Measurements from ENCODE around the gene YY1. TPM values are rescaled to one million over a fixed set of nuclear protein-coding genes. Genes with fewer than 3 reads are reported as not detected.

Gene YY1
- total and polyA plus RNA-seq, 2 donors (not counting 1 experiment from before 2014, with no cell fraction given) = 40.8 to 41.9 TPM

DNA sequence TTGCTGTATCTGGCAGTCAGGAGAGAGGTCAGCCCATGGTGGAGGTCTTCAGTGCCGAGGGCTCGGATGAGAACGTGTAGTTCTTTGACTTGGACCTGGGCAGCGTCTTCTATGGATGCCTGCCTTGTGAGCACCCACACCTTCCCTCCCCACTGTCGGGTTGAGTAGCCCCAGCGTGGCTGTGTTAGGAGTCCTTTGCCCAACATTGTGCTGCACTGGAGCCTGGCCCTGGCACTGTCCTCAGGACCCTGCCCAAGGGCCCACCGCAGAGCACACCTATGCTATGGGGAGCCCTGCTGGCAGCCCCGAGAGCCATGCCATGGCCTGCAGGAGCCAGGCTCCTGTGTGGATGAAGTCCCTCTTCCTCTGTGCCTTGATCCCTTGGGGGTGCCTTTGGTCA, 40.6 kb downstream of the YY1 start:
- Histone ChIP-seq H3K4me3 (replicated peaks in 1 of 4; ENCODE audit: control extremely low read depth in 1 of 4, insufficient read depth in 1 of 4, low read depth in 3 of 4, low read length in 4 of 4) (no peak overlapping the region), H3K27me3 (ENCODE audit: control insufficient read depth, insufficient read depth, low read length) (no peaks in the 10 kb centered on the region), H3K79me2 (ENCODE audit: control insufficient read depth, insufficient read depth, low read length) (peaks cover 30% of the 10 kb centered on the region), H3K4me1 (ENCODE audit: control insufficient read depth, extremely low read depth, insufficient read depth, low read length) (peaks cover 4% of the 10 kb centered on the region), H3K36me3 (ENCODE audit: control insufficient read depth, insufficient read depth, low read length) (no peaks in the 10 kb centered on the region), H3K4me2 (ENCODE audit: extremely low read depth, insufficient read depth, low read length) (no peak overlapping the region), H3K27ac (ENCODE audit: insufficient read depth, low read length) (no peak overlapping the region), H3K9ac (ENCODE audit: insufficient read depth, low read length) (no peak overlapping the region), H4K20me1 (ENCODE audit: control insufficient read depth, extremely low read depth, insufficient read depth, low read length) (no peaks in the 10 kb centered on the region), H3K9me3 (ENCODE audit: control insufficient read depth, insufficient read depth, low read depth, low read length) (no peaks in the 10 kb centered on the region), H2AFZ (ENCODE audit: low read length) (no peak overlapping the region)
- TF ChIP-seq EZH2 (IDR thresholded peaks at IDR 0.05; ENCODE audit: low read length, missing control alignments) = no peak
- TF ChIP-seq, protein P1, sequence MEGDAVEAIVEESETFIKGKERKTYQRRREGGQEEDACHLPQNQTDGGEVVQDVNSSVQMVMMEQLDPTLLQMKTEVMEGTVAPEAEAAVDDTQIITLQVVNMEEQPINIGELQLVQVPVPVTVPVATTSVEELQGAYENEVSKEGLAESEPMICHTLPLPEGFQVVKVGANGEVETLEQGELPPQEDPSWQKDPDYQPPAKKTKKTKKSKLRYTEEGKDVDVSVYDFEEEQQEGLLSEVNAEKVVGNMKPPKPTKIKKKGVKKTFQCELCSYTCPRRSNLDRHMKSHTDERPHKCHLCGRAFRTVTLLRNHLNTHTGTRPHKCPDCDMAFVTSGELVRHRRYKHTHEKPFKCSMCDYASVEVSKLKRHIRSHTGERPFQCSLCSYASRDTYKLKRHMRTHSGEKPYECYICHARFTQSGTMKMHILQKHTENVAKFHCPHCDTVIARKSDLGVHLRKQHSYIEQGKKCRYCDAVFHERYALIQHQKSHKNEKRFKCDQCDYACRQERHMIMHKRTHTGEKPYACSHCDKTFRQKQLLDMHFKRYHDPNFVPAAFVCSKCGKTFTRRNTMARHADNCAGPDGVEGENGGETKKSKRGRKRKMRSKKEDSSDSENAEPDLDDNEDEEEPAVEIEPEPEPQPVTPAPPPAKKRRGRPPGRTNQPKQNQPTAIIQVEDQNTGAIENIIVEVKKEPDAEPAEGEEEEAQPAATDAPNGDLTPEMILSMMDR (conservative IDR thresholded peaks at IDR 0.05 in 1 of 2, IDR thresholded peaks at IDR 0.05 in 1 of 2; ENCODE audit: low read depth in 1 of 2, low read length in 2 of 2) = no peak
- DNase-seq (ENCODE audit: low read depth in 2 of 2) = no peak

DNA sequence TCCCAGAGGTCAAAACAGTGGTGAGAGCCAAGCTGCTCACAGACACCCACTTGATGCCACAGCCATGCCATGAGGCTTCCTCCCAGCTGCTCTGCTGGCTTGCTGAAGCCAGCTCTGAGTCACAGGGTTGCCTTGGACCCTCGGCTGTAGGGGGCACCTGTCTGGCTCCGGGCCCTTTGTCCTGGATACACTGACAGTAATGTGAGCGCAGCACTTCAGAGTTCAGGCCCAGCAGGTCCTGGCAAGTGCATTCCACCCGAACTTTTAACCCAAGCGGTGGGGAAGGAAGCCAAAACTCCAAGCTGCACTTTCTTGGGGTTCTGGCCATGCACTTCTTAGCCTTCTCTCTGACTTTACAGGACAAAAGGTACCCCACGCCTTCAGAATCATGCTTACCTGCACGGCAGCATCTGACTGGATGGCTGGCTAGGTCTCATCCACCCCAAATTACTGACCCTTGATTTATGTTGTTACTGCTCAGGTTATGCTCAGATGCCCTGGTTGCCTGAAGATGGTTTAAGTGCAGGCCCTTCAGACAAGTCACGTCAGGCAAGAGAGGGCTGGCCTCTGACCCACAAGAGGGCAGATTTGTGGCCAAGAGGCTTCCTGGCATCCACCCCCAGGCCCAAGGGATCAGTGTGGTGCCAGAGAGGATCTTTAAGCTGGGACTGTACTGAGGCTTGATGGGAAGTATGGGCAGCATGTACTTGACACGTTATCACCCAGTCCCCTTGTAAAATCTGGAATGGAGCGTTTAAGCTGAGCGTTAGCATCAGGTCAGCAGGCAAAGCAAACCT, 42.5 kb downstream of the YY1 start:
- H3K27ac ChIP-seq (ENCODE audit: insufficient read depth, low read length) = no peak overlapping the region
- no peak overlapping the region for H2AFZ ChIP-seq (ENCODE audit: low read length)
- H4K20me1 ChIP-seq (ENCODE audit: control insufficient read depth, extremely low read depth, insufficient read depth, low read length) = no peaks in the 10 kb centered on the region
- no peaks in the 10 kb centered on the region for H3K9me3 ChIP-seq (ENCODE audit: control insufficient read depth, insufficient read depth, low read depth, low read length)
- peaks cover 8% of the 10 kb centered on the region for H3K4me1 ChIP-seq (ENCODE audit: control insufficient read depth, extremely low read depth, insufficient read depth, low read length)
- H3K36me3 ChIP-seq (ENCODE audit: control insufficient read depth, insufficient read depth, low read length) = no peaks in the 10 kb centered on the region
- TF ChIP-seq EZH2 (IDR thresholded peaks at IDR 0.05; ENCODE audit: low read length, missing control alignments) = no peak
- TF ChIP-seq, protein P1 (conservative IDR thresholded peaks at IDR 0.05 in 1 of 2, IDR thresholded peaks at IDR 0.05 in 1 of 2; ENCODE audit: low read depth in 1 of 2, low read length in 2 of 2) = no peak
- DNase-seq (ENCODE audit: low read depth in 2 of 2) = no peak
- no peak overlapping the region for H3K4me3 ChIP-seq (replicated peaks in 1 of 4; ENCODE audit: control extremely low read depth in 1 of 4, insufficient read depth in 1 of 4, low read depth in 3 of 4, low read length in 4 of 4)
- H3K9ac ChIP-seq (ENCODE audit: insufficient read depth, low read length) = no peak overlapping the region
- H3K4me2 ChIP-seq (ENCODE audit: extremely low read depth, insufficient read depth, low read length) = no peak overlapping the region
- no peaks in the 10 kb centered on the region for H3K27me3 ChIP-seq (ENCODE audit: control insufficient read depth, insufficient read depth, low read length)
- peaks cover 13% of the 10 kb centered on the region for H3K79me2 ChIP-seq (ENCODE audit: control insufficient read depth, insufficient read depth, low read length)

DNA sequence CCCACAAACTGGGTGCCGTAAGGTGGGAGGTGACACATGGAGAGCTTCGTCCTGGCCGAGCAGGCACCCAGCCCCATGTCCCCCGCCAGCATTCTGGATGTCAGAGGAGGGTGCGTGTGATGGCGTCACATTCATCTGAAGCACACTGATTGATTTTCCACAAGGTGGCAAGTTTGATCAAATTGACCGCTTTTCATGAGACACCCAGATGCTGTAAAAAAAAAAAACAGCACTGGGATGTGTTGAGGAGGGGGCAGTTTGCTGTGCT, 43.1 kb downstream of the YY1 start:
- H3K27ac ChIP-seq (ENCODE audit: insufficient read depth, low read length) = no peak overlapping the region
- TF ChIP-seq, protein P1 (conservative IDR thresholded peaks at IDR 0.05 in 1 of 2, IDR thresholded peaks at IDR 0.05 in 1 of 2; ENCODE audit: low read depth in 1 of 2, low read length in 2 of 2) = no peak
- no peak for TF ChIP-seq EZH2 (IDR thresholded peaks at IDR 0.05; ENCODE audit: low read length, missing control alignments)
- peaks cover 11% of the 10 kb centered on the region for H3K79me2 ChIP-seq (ENCODE audit: control insufficient read depth, insufficient read depth, low read length)
- no peak overlapping the region for H3K4me2 ChIP-seq (ENCODE audit: extremely low read depth, insufficient read depth, low read length)
- no peaks in the 10 kb centered on the region for H3K36me3 ChIP-seq (ENCODE audit: control insufficient read depth, insufficient read depth, low read length)
- H4K20me1 ChIP-seq (ENCODE audit: control insufficient read depth, extremely low read depth, insufficient read depth, low read length) = no peaks in the 10 kb centered on the region
- H3K27me3 ChIP-seq (ENCODE audit: control insufficient read depth, insufficient read depth, low read length) = no peaks in the 10 kb centered on the region
- no peak overlapping the region for H3K9ac ChIP-seq (ENCODE audit: insufficient read depth, low read length)
- no peak overlapping the region for H3K4me3 ChIP-seq (replicated peaks in 1 of 4; ENCODE audit: control extremely low read depth in 1 of 4, insufficient read depth in 1 of 4, low read depth in 3 of 4, low read length in 4 of 4)
- H2AFZ ChIP-seq (ENCODE audit: low read length) = no peak overlapping the region
- peaks cover 8% of the 10 kb centered on the region for H3K4me1 ChIP-seq (ENCODE audit: control insufficient read depth, extremely low read depth, insufficient read depth, low read length)
- H3K9me3 ChIP-seq (ENCODE audit: control insufficient read depth, insufficient read depth, low read depth, low read length) = no peaks in the 10 kb centered on the region
- no peak for DNase-seq (ENCODE audit: low read depth in 2 of 2)
